Activated naive CD8-positive, alpha-beta T cell treated with anti-CD3 and anti-CD28 coated beads, Interleukin-2, amount 10 ng/mL, durations not matched to agents 7 days and 5 days (primary cell): ENCODE data around the gene NPIPA5. TPM values are rescaled to one million over a fixed set of nuclear protein-coding genes. Genes with fewer than 3 reads are reported as not detected.
A peak's percentile ranks its signal among the peaks of the same experiment; 100 is the strongest.
"Not testable (repeated sequence)": the region's sequence is repeated elsewhere in the genome, so short reads cannot be mapped to it uniquely, and the experiment has no call there.

Experiments
- ATAC-seq: fragments of 150-1000 bp; cut with Tn5 transposase; one replicate; pipeline ENCODE4 v1.10.0; 2021; ENCODE audit warnings: low read depth, moderate library complexity
- POLR2A ChIA-PET: fragments of 350-600 bp; sonication (Branson Sonifier 250); formaldehyde crosslinking; loops from one replicate; lab custom pipeline; 2021; ENCODE audit warnings: antibody characterized with exemption; lab: Charles Lee
- DNase-seq: peaks from one replicate; pipeline ENCODE4 v3.0.0; 2021
- H3K27ac Mint-ChIP-seq: one replicate; pipeline ENCODE4 v1.8.0; 2022; ENCODE audit warnings: mild to moderate bottlenecking, mixed read lengths
- H3K27me3 Mint-ChIP-seq: one replicate; pipeline ENCODE4 v1.8.0; 2022; ENCODE audit warnings: mild to moderate bottlenecking, moderate library complexity, mixed read lengths
- H3K36me3 Mint-ChIP-seq: one replicate; pipeline ENCODE4 v1.8.0; 2021; ENCODE audit warnings: mild to moderate bottlenecking, mixed read lengths
- H3K4me1 Mint-ChIP-seq: one replicate; pipeline ENCODE4 v1.8.0; 2021; ENCODE audit warnings: mixed read lengths
- H3K4me3 Mint-ChIP-seq: one replicate; pipeline ENCODE4 v1.8.0; 2022; ENCODE audit warnings: mild to moderate bottlenecking, moderate library complexity, mixed read lengths
- H3K9me3 Mint-ChIP-seq: one replicate; pipeline ENCODE4 v1.8.0; 2021; ENCODE audit warnings: mixed read lengths
- total RNA-seq, 2 experiments: library from RNA; stranded (reverse); gene quantifications; one replicate each; pipeline ENCODE4 v1.2.3, GENCODE V29; 2021

Gene NPIPA5
- total RNA-seq, 2 experiments from 2014 or later, result 25.5 TPM

DNA sequence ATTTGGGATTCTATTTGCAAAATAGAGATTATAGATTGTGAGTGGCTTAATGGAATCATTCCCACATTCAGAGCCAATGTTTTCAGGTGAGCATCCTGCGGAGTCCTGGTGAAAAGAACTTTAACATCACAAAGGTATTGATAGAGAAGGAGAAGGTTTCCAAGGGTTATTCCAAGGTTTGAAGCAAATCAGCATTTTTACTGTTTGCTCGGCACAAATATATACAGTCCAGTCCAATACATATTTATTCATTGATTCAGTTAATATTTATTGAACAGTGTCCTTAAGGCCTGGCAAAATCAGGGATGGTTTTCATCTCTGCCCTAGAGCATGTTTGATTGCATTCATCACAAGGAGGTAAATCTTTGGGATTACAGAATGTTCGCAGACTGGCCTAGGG lies 23.9 kb upstream of the NPIPA5 start:
- ATAC-seq (no peak), DNase-seq (no peak)
- Mint-ChIP-seq H3K4me1 (peaks cover 1% of the 10 kb centered on the region), H3K9me3 (no peaks in the 10 kb centered on the region), H3K27me3 (peaks cover 8% of the 10 kb centered on the region), H3K4me3 (no peak overlapping the region), H3K36me3 (no peaks in the 10 kb centered on the region), H3K27ac (no peak overlapping the region)
- POLR2A ChIA-PET, result no interaction called here

DNA sequence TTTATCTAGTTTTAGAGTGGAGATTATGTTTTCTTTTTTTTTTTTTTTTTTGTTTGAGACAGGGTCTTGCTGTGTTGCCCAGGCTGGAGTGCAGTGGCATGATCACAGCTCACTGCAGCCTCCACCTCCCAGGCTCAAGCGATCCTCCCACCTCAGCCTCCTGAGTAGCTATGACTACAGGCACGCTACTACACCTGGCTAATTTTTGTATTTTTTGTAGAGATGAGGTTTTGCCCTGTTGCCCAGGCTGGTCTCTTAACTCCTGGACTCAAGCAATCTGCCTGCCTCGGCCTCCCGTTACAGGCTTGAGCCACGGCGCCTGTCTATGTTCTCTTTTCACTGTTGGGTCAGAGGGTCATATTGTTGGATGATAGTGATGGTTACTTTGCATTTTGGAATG lies 22.2 kb upstream of the NPIPA5 start:
- POLR2A ChIA-PET, H3K9me3 Mint-ChIP-seq, H3K4me3 Mint-ChIP-seq, H3K36me3 Mint-ChIP-seq, H3K27ac Mint-ChIP-seq, ATAC-seq, H3K4me1 Mint-ChIP-seq, DNase-seq: not testable (repeated sequence)
- H3K27me3 Mint-ChIP-seq, result peaks cover 19% of the 10 kb centered on the region

DNA sequence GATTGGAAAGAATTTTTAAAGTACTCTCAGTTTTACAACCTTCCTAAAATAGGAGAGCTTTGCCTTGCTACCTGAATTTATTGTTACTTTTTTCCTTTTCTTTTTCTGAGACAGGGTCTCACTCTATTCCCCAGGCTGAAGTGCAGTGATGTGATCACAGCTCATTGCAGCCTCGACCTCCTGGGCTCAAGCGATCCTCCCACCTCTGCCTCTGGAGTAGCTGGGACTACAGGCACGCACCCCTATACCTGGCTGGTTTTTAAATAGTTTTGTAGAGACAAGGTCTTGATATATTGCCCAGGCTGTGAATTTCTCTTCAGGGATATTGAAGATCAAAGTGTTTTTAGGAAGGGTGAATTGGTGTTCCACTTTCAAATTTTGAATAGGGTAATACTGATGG lies 21.2 kb upstream of the NPIPA5 start:
- H3K27me3 Mint-ChIP-seq, result peaks cover 29% of the 10 kb centered on the region
- no peak overlapping the region for H3K4me3 Mint-ChIP-seq
- POLR2A ChIA-PET, result no interaction called here

DNA sequence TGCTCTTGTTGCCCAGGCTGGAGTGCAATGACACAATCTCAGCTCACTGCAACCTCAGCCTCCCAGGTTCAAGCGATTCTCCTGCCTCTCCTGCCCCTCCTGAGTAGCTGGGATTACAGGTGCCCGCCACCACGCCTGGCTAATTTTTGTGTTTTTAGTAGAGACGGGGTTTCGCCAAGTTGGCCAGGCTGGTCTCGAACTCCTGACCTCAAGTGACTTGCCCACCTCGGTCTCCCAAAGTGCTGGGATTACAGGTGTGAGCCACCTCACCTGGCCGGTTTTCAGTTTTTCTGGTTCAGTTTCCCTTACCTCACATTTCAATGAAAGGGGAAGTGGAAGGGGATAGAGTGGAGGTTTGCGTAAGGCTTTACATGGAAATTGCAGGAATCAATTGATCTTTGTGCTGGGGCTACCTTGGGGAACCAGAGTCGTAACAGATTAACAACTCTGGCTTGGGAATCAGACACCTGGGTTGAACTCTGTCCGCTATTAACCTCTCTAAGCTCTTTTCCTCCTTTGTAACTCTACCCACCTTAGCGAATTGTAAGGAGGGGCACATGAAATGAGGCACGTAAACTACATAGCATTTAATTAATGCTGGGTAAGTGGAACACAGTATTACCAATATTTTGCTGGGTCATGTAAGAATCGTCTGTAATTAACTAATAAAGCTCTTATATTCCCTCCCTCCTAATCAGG lies 20.7 kb upstream of the NPIPA5 start:
- DNase-seq, result no peak
- Mint-ChIP-seq H3K27ac (no peak overlapping the region), H3K9me3 (no peaks in the 10 kb centered on the region), H3K36me3 (no peaks in the 10 kb centered on the region), H3K4me1 (no peaks in the 10 kb centered on the region), H3K27me3 (peaks cover 33% of the 10 kb centered on the region), H3K4me3 (no peak overlapping the region)
- POLR2A ChIA-PET, result interaction anchor here (0.5 kb wide), 1 partner anchor 62 kb away, joined by 4 read pairs; no protein-coding TSS in a partner anchor
- no peak for ATAC-seq

More for the DNA sequence above, 21.2 kb upstream of the NPIPA5 start:
- Mint-ChIP-seq H3K9me3 (no peaks in the 10 kb centered on the region), H3K36me3 (no peaks in the 10 kb centered on the region), H3K27ac (no peak overlapping the region), H3K4me1 (no peaks in the 10 kb centered on the region)
- ATAC-seq (no peak), DNase-seq (no peak)

DNA sequence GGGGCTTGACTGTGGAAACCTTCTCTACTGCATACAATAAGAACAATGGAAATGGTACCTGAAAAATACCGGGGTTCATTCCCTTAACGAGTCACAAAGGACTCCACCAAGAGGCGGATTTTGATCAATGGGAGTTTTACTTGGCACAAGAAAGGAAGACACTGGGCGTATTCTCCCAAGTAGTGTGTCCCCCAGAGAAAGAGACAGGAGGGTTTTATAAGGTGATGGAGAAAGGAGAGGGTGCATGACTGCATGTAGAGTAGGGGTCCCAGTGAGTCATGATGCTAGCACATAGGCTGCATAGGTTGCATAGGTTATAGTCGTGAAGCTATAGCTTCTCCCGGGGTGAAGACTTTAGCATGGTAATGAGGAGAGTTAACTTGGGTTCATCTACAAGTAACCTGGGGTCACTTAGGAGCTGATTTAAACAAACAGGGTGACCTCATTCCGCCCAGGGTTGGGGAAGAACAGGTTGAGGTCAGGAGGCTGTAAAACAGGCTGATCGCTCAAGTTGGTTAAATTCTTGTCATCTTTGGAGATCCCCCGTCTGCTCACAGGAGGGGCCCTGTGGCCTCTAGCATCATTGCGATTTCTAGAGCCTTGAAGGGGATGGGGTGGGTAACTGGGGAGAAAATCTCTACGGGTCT lies 19.0 kb upstream of the NPIPA5 start:
- POLR2A ChIA-PET, result no interaction called here
- no peak for DNase-seq
- no peak overlapping the region for H3K27ac Mint-ChIP-seq
- no peak overlapping the region for H3K4me3 Mint-ChIP-seq
- H3K27me3 Mint-ChIP-seq, result peaks cover 35% of the 10 kb centered on the region
- H3K9me3 Mint-ChIP-seq, result peaks cover 1% of the 10 kb centered on the region
- H3K4me1 Mint-ChIP-seq, result no peaks in the 10 kb centered on the region
- no peaks in the 10 kb centered on the region for H3K36me3 Mint-ChIP-seq
- no peak for ATAC-seq

DNA sequence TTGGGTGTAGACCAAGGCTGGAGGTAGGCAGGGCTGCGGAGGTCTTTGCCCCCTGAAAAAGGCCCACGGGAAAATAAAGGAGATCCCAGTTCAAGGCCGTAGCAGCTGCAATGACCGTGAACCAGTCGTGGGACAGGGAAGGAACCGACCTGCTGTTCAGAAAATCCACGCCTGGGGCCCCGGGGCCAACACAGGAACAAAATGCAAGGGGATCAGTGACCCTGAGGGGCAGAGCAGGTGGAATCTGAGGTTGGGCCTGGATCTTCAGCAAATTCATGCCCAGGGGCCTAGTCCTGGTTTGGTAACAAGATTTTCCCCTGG lies 18.4 kb upstream of the NPIPA5 start:
- DNase-seq, POLR2A ChIA-PET, H3K27ac Mint-ChIP-seq, H3K36me3 Mint-ChIP-seq, H3K4me3 Mint-ChIP-seq, H3K4me1 Mint-ChIP-seq, ATAC-seq, H3K9me3 Mint-ChIP-seq: not testable (repeated sequence)
- peaks cover 35% of the 10 kb centered on the region for H3K27me3 Mint-ChIP-seq

DNA sequence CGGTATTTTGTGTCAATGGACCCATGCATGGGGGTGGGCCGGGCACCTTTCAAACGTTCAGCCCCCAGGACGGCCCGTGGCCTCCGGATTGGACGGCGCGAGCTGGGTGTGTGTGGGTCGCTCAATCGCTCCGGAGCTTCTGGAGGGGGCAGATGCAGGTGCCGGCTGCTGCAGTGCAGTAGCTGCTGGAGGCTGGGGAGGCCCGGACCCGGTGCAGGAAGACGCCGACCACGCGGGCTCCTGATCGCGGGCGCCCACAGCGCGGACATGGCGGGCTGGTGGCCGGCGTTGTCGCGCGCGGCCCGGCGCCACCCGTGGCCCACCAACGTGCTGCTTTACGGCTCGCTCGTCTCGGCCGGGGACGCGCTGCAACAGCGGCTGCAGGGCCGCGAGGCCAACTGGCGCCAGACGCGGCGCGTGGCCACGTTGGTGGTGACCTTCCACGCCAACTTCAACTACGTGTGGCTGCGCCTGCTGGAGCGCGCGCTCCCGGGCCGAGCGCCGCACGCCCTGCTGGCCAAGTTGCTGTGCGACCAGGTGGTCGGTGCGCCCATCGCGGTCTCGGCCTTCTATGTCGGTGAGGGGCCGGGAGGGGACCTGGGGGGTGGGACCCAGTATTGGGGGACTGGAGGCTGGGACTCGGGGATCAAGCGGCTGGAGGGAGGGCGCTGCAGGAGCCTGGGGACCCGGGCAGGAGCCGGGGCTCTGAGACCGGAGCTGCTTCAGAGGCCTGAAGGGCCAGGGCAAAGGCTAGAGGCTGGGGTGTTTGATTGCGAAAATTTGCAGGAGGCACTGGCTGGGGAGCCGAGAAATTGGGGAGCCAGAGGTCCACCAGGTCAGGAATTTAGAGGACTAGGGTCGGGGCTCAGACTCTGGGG lies 17.8 kb upstream of the NPIPA5 start, which contains the start of gene MPV17L:
TSS of gene MPV17L (plus strand) at position 124 of the 878 bp plus-strand sequence. CDS start at position 268, 144 bp downstream.
- H3K9me3 Mint-ChIP-seq, result not testable (repeated sequence)

DNA sequence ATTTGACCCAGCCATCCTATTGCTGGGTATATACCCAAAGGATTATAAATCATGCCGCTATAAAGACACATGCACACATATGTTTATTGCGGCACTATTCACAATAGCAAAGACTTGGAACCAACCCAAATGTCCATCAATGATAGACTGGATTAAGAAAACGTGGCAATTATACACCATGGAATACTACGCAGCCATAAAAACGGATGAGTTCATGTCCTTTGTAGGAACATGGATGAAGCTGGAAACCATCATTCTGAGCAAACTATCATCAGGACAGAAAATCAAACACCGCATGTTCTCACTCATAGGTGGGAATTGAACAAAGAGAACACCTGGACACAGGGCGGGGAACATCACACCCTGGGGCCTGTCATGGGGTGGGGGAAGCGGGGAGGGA lies 14.9 kb upstream of the NPIPA5 start:
- H3K9me3 Mint-ChIP-seq, ATAC-seq, H3K4me3 Mint-ChIP-seq, DNase-seq, H3K27ac Mint-ChIP-seq, H3K36me3 Mint-ChIP-seq, POLR2A ChIA-PET, H3K4me1 Mint-ChIP-seq: not testable (repeated sequence)
- peaks cover 28% of the 10 kb centered on the region for H3K27me3 Mint-ChIP-seq

More for the DNA sequence above, 17.8 kb upstream of the NPIPA5 start, which contains the start of gene MPV17L:
- POLR2A ChIA-PET, H3K27ac Mint-ChIP-seq, H3K4me3 Mint-ChIP-seq, H3K36me3 Mint-ChIP-seq, H3K4me1 Mint-ChIP-seq: not testable (repeated sequence)
- ATAC-seq (peak; percentile 45), DNase-seq (peak; percentile 38)
- H3K27me3 Mint-ChIP-seq, result peaks cover 35% of the 10 kb centered on the region

DNA sequence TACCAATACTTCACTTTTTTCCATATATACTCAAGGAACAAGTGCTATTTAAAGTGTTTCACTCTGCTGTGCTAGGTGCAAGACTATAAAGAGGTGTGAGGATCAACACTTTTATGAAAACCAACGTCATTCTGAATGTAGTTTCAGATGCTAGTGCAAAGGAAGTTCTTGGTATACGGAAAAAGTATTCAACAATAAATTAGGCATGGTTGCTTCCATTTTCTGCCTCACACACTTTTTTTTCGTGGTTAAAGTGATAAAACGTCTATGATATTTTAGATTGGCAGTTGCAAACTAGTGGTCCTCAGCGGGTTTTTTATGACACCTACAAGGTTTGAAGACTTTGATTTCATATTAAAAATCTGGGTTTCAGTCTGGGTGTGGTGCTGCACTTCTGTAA lies 11.8 kb upstream of the NPIPA5 start:
- H3K4me3 Mint-ChIP-seq, DNase-seq, H3K27ac Mint-ChIP-seq, ATAC-seq, H3K4me1 Mint-ChIP-seq, H3K9me3 Mint-ChIP-seq, POLR2A ChIA-PET, H3K36me3 Mint-ChIP-seq: not testable (repeated sequence)
- H3K27me3 Mint-ChIP-seq, result peaks cover 12% of the 10 kb centered on the region

DNA sequence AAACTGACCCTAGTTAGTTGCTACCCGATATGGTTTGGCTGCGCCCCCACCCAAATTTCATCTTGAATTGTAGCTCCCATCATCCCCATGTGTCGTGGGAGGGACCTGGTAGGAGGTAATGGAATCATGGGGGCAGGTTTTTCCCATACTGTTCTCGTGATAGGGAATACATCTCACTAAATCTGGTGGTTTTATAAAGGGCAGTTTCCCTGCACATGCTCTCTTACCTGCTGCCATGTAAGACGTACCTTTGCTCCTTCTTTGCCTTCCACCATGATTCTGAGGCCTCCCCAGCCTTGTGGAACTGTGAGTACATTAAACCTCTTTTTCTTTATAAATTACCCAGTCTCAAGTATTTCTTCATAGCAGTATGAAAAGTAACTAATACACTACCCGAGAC lies 10.0 kb upstream of the NPIPA5 start:
- H3K27ac Mint-ChIP-seq, H3K36me3 Mint-ChIP-seq, H3K4me1 Mint-ChIP-seq, H3K4me3 Mint-ChIP-seq, POLR2A ChIA-PET, H3K9me3 Mint-ChIP-seq, DNase-seq, H3K27me3 Mint-ChIP-seq, ATAC-seq: not testable (repeated sequence)

DNA sequence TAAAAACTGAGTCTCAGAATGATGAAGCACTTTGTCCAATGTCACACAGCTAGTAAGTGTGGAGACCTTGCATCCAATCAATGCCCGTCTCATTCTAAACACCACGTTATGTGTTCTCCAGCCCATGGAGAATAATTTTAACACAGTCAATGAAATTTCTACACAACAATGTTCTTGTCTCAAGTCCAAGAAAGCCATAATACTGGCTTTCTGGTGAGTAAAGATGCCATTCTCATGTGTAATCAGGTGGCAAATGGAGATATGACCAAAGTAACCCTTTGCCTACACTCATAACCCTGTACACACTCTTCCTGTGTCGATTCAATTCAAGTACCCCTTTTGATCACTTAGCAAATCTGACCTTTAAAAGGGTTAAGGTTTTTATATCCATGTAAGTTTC lies 4.7 kb upstream of the NPIPA5 start:
- H3K4me3 Mint-ChIP-seq, POLR2A ChIA-PET, DNase-seq, H3K4me1 Mint-ChIP-seq, H3K27ac Mint-ChIP-seq, H3K9me3 Mint-ChIP-seq, ATAC-seq, H3K27me3 Mint-ChIP-seq, H3K36me3 Mint-ChIP-seq: not testable (repeated sequence)

DNA sequence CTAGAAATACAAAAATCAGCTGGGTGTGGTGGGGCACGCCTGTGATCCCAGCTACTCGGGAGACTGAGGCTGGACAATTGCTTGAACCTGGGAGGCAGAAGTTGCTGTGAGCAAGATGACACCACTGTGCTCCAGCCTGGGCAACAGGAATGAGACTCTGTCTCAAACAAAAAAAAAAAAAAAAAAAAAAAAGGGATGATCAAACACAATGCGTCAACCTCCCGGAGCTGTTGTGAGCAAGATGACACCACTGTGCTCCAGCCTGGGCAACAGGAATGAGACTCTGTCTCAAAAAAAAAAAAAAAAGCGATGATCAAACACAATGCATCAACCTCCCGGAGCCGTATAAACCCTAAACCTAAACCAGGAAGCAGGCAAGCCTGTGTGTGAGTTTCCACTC lies 20.6 kb downstream of the NPIPA5 start:
- H3K4me3 Mint-ChIP-seq, H3K4me1 Mint-ChIP-seq, DNase-seq, POLR2A ChIA-PET, H3K9me3 Mint-ChIP-seq, H3K27me3 Mint-ChIP-seq, ATAC-seq, H3K36me3 Mint-ChIP-seq, H3K27ac Mint-ChIP-seq: not testable (repeated sequence)

DNA sequence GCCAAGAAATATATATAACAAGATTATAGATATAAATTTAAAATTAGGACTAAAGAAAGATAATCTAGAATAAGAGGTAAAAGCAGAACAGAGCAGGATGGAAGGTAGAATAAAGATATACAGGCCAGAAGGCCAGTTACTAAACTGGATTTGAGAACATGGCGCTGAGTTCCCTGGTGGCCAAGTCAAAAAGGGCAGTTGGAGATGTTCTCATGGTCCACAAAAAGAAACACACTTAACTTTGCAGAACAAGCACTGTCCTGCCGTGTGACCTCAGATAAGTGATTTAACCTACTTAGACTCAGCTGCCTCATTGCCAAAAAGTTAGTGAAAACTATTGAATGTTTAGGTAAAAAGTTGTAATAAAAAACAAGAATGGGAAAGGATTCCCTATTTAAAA lies 23.2 kb downstream of the NPIPA5 start:
- H3K4me1 Mint-ChIP-seq, H3K27me3 Mint-ChIP-seq, H3K9me3 Mint-ChIP-seq, H3K4me3 Mint-ChIP-seq, ATAC-seq, H3K36me3 Mint-ChIP-seq, DNase-seq, H3K27ac Mint-ChIP-seq, POLR2A ChIA-PET: not testable (repeated sequence)
